PC-3 (cell line): ENCODE data around the gene SLC5A6.

ENCODE experiments used
- EZH2 ChIP-seq: fragments of 300-600 bp; sonication (generic); IDR thresholded peaks from one replicate; pipeline ENCODE4 v1.6.1; 2017; ENCODE audit warnings: antibody characterized with exemption, mild to moderate bottlenecking, low read length; ENCODE audit not compliant: unreplicated experiment
- EZH2phosphoT487 ChIP-seq: fragments of 300-600 bp; sonication (generic); IDR thresholded peaks from 2 replicates; pipeline ENCODE4 v1.6.1; 2018; ENCODE audit warnings: mild to moderate bottlenecking, antibody characterized with exemption, low read length, borderline replicate concordance
- TF ChIP-seq, protein P1 (sequence below): fragments of 300-600 bp; sonication (generic); conservative IDR thresholded peaks from 2 replicates; pipeline ENCODE4 v1.5.1; 2017; ENCODE audit warnings: antibody characterized with exemption, low read depth, mild to moderate bottlenecking, low read length

DNA sequence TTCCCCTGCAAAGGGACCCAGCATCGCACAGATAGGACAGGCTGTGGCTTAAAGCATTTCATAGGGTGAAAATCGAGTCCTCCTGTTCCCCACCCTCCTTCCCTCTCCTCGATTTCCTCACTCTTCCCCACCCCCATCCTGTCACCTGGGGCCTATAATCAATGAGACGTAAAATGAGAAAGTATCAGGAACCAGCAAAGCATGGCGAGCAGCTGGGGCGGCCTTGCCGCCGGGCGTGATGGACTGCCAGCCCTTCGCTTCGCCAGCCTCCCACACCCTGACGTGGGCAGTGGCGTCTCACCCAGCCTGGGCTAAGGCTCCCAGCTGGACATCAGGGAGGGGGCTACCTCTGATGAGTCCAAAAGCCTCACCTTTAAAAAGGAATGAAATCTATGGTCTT, 39.7 kb upstream of the SLC5A6 start:
- TF ChIP-seq, protein P1, sequence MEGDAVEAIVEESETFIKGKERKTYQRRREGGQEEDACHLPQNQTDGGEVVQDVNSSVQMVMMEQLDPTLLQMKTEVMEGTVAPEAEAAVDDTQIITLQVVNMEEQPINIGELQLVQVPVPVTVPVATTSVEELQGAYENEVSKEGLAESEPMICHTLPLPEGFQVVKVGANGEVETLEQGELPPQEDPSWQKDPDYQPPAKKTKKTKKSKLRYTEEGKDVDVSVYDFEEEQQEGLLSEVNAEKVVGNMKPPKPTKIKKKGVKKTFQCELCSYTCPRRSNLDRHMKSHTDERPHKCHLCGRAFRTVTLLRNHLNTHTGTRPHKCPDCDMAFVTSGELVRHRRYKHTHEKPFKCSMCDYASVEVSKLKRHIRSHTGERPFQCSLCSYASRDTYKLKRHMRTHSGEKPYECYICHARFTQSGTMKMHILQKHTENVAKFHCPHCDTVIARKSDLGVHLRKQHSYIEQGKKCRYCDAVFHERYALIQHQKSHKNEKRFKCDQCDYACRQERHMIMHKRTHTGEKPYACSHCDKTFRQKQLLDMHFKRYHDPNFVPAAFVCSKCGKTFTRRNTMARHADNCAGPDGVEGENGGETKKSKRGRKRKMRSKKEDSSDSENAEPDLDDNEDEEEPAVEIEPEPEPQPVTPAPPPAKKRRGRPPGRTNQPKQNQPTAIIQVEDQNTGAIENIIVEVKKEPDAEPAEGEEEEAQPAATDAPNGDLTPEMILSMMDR, result no peak
- no peak for TF ChIP-seq EZH2
- TF ChIP-seq EZH2phosphoT487, result no peak
